ENCODE results near the gene KDM5B.
A peak's percentile ranks its signal among the peaks of the same experiment; 100 is the strongest.
"Not testable (repeated sequence)": the region's sequence is repeated elsewhere in the genome, so short reads cannot be mapped to it uniquely, and the experiment has no call there.

The KDM5B gene

GRCh38 chr1:202801175-202801574 is 7.0 kb downstream of the KDM5B start:
- peaks cover 3% of the 10 kb centered on the region for H3K9me3 ChIP-seq (ENCODE audit: severe bottlenecking)
- H3K27me3 ChIP-seq (ENCODE audit: insufficient read depth, low read depth, severe bottlenecking): no peaks in the 10 kb centered on the region
- no peak for DNase-seq
- no peak overlapping the region for H3K4me3 ChIP-seq (ENCODE audit: low read depth, low read length)
- no peak for TF ChIP-seq CTCF (IDR thresholded peaks at IDR 0.05; ENCODE audit: low read depth, low read length)
- no peak overlapping the region for H3K27ac ChIP-seq
- H3K36me3 ChIP-seq: peaks cover 7% of the 10 kb centered on the region

- TF ChIP-seq CTCF (IDR thresholded peaks at IDR 0.05; ENCODE audit: low read depth, low read length): no peak
- no peaks in the 10 kb centered on the region for H3K27me3 ChIP-seq (ENCODE audit: insufficient read depth, low read depth, severe bottlenecking)
- no peak overlapping the region for H3K4me3 ChIP-seq (ENCODE audit: low read depth, low read length)
- peak; percentile 6 for DNase-seq
- peaks cover 11% of the 10 kb centered on the region for H3K36me3 ChIP-seq
- H3K9me3 ChIP-seq (ENCODE audit: severe bottlenecking): peaks cover 3% of the 10 kb centered on the region
- H3K27ac ChIP-seq: no peak overlapping the region
Measured at GRCh38 chr1:202800742-202801141, 7.5 kb downstream of the KDM5B start.

- Histone ChIP-seq H3K4me3 (ENCODE audit: low read depth, low read length) (no peak overlapping the region), H3K9me3 (ENCODE audit: severe bottlenecking) (peaks cover 3% of the 10 kb centered on the region), H3K27ac (peak overlapping the region; percentile 38), H3K36me3 (peaks cover 11% of the 10 kb centered on the region), H3K27me3 (ENCODE audit: insufficient read depth, low read depth, severe bottlenecking) (no peaks in the 10 kb centered on the region)
- no peak for TF ChIP-seq CTCF (IDR thresholded peaks at IDR 0.05; ENCODE audit: low read depth, low read length)
- peak; percentile 76 for DNase-seq
Measured at GRCh38 chr1:202798792-202799331, 9.4 kb downstream of the KDM5B start.

- no peak for DNase-seq
- peaks cover 11% of the 10 kb centered on the region for H3K36me3 ChIP-seq
- peak overlapping the region; percentile 5 for H3K27ac ChIP-seq
- H3K27me3 ChIP-seq (ENCODE audit: insufficient read depth, low read depth, severe bottlenecking): no peaks in the 10 kb centered on the region
- H3K4me3 ChIP-seq (ENCODE audit: low read depth, low read length): no peak overlapping the region
- TF ChIP-seq CTCF (IDR thresholded peaks at IDR 0.05; ENCODE audit: low read depth, low read length): no peak
- H3K9me3 ChIP-seq (ENCODE audit: severe bottlenecking): peaks cover 3% of the 10 kb centered on the region
Measured at GRCh38 chr1:202798260-202798659, 10.0 kb downstream of the KDM5B start.

GRCh38 chr1:202796670-202797069 is 11.6 kb downstream of the KDM5B start:
- Histone ChIP-seq H3K36me3 (peaks cover 11% of the 10 kb centered on the region), H3K9me3 (ENCODE audit: severe bottlenecking) (peaks cover 3% of the 10 kb centered on the region), H3K4me3 (ENCODE audit: low read depth, low read length) (no peak overlapping the region), H3K27ac (no peak overlapping the region), H3K27me3 (ENCODE audit: insufficient read depth, low read depth, severe bottlenecking) (no peaks in the 10 kb centered on the region)
- no peak for DNase-seq
- TF ChIP-seq CTCF (IDR thresholded peaks at IDR 0.05; ENCODE audit: low read depth, low read length): no peak

- not testable (repeated sequence) for H3K27ac ChIP-seq; H3K4me3 ChIP-seq (ENCODE audit: low read depth, low read length); H3K27me3 ChIP-seq (ENCODE audit: insufficient read depth, low read depth, severe bottlenecking); H3K9me3 ChIP-seq (ENCODE audit: severe bottlenecking); DNase-seq
- H3K36me3 ChIP-seq: peaks cover 11% of the 10 kb centered on the region
Measured at GRCh38 chr1:202794931-202795330, 13.3 kb downstream of the KDM5B start.
